CD4-positive, CD25-positive, alpha-beta regulatory T cell (primary cell): ENCODE results near the gene BOLA3. TPM values are rescaled to one million over a fixed set of nuclear protein-coding genes. Genes with fewer than 3 reads are reported as not detected.

Experiments used
- ATAC-seq, 2 donors: fragments of 150-1000 bp; cut with Tn5 transposase; one replicate each; pipeline ENCODE4 v1.10.0; 2021; ENCODE audit warnings: low read depth in 2 of 2, moderate number of reproducible peaks in 2 of 2, moderate library complexity in 1 of 2
- DNase-seq, 3 donors: peaks; one replicate each; pipeline versions ENCODE4 v3.0.0 to v3.0.0-alpha.2; 2012 to 2022; ENCODE audit warnings: mixed read lengths in 1 of 3
- H3K27ac ChIP-seq: one replicate; pipeline ENCODE4 v1.7.0; 2013; ENCODE audit warnings: mild to moderate bottlenecking, low read length; ENCODE audit not compliant: insufficient read depth, poor library complexity, severe bottlenecking
- H3K27me3 ChIP-seq: one replicate; pipeline ENCODE4 v1.7.0; 2013; ENCODE audit warnings: low read length; ENCODE audit not compliant: control insufficient read depth, insufficient read depth
- H3K36me3 ChIP-seq: one replicate; pipeline ENCODE4 v1.7.0; 2013; ENCODE audit warnings: mild to moderate bottlenecking, low read length, moderate library complexity; ENCODE audit not compliant: control insufficient read depth, insufficient read depth
- H3K4me1 ChIP-seq: 2 replicates; pipeline ENCODE4 v1.7.0; 2013; ENCODE audit warnings: mild to moderate bottlenecking, low read length; ENCODE audit not compliant: insufficient read depth, control insufficient read depth, poor library complexity, severe bottlenecking
- H3K4me3 ChIP-seq: one replicate; pipeline ENCODE4 v1.7.0; 2013; ENCODE audit warnings: low read depth, mild to moderate bottlenecking, low read length, moderate library complexity
- H3K9me3 ChIP-seq, 2 experiments: 1 replicate in 1 of 2; 2 replicates in 1 of 2; pipeline ENCODE4 v1.7.0; 2013; ENCODE audit warnings: low read length in 2 of 2, mild to moderate bottlenecking in 1 of 2, moderate library complexity in 1 of 2; ENCODE audit not compliant: control insufficient read depth in 2 of 2
- H3K27ac Mint-ChIP-seq, 3 donors: one replicate each; pipeline ENCODE4 v1.8.0; 2020 to 2022; ENCODE audit warnings: mild to moderate bottlenecking in 3 of 3, mixed read lengths in 3 of 3, moderate library complexity in 2 of 3
- H3K27me3 Mint-ChIP-seq: one replicate; pipeline ENCODE4 v1.8.0; 2022; ENCODE audit warnings: mild to moderate bottlenecking, mixed read lengths
- H3K36me3 Mint-ChIP-seq: one replicate; pipeline ENCODE4 v1.8.0; 2020; ENCODE audit warnings: mixed read lengths
- H3K4me1 Mint-ChIP-seq, 4 donors: one replicate each; pipeline ENCODE4 v1.8.0; 2020 to 2022; ENCODE audit warnings: mixed read lengths in 4 of 4, mild to moderate bottlenecking in 1 of 4
- H3K4me3 Mint-ChIP-seq, 4 donors: one replicate each; pipeline ENCODE4 v1.8.0; 2020 to 2022; ENCODE audit warnings: mild to moderate bottlenecking in 4 of 4, mixed read lengths in 4 of 4, moderate library complexity in 3 of 4
- H3K9me3 Mint-ChIP-seq, 7 donors: one replicate each; pipeline ENCODE4 v1.8.0; 2020 to 2022; ENCODE audit warnings: mixed read lengths in 7 of 7, mild to moderate bottlenecking in 3 of 7, moderate library complexity in 2 of 7
- polyA plus RNA-seq, 4 donors: library from polyadenylated mRNA; unstranded; fragments of 300-500 nt; fragmentation: Illumina TruSeq; gene quantifications; one replicate each; pipeline ENCODE4 v1.2.3, GENCODE V29; 2021
- total RNA-seq: library from RNA; stranded (reverse); gene quantifications from one replicate; pipeline ENCODE4 v1.2.3, GENCODE V29; 2022

BOLA3 gene
- total and polyA plus RNA-seq, 5 donors from 2014 or later = 12.1 to 76.4 (median 63.0) TPM

DNA sequence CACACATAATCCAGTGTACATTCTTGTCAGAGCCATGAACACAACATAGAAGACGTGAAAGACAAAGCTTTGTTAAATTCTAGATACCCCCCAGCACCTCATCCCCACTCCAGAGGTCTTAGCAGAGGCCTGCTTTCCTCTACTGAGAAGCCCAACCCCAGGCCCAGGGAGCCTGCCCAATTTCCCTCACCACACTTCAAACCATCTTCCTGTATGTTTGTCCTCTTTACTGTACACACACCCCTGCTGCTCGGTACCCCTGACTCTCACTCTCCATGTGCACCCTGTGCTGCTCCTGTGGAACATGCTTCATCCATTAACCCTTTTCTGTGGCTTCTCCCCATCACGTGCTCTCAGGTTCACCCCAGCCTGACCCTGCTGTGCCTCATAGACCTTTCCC is 37.2 kb downstream of the BOLA3 start:
- no peak for DNase-seq
- ATAC-seq = no peak
- Histone ChIP-seq H3K27ac (no peak overlapping the region), H3K4me3 (no peak overlapping the region), H3K36me3 (no peaks in the 10 kb centered on the region), H3K9me3 (no peaks in the 10 kb centered on the region), H3K4me1 (no peaks in the 10 kb centered on the region), H3K27me3 (no peaks in the 10 kb centered on the region)
- H3K9me3 Mint-ChIP-seq = peaks cover 0 to 2% (median 0%) of the 10 kb centered on the region in 7 donors
- no peak overlapping the region for H3K27ac Mint-ChIP-seq
- no peaks in the 10 kb centered on the region for H3K36me3 Mint-ChIP-seq
- H3K27me3 Mint-ChIP-seq = peaks cover 6% of the 10 kb centered on the region
- H3K4me1 Mint-ChIP-seq = no peaks in the 10 kb centered on the region
- H3K4me3 Mint-ChIP-seq = peak overlapping the region in 1 of 4 donors; percentile 48

DNA sequence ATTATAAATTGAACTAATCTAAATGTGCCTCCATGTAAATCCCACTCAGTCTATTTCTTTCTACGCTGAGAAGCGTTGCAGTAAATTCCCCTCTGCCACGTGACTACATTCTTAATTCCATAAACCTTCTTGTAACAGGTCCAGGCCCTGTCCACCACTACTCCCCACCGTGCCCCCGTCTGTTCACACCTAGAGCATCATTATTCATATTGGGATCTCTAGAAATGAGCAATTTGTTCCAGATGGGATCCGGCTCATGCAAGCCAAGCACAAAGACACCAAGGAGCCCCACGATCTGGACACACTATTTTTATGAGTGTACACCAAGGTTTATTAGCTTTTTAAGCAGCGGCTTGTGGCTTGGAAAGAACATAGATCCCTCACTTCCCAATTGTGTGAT is 38.2 kb downstream of the BOLA3 start:
- no peaks in the 10 kb centered on the region for H3K9me3 ChIP-seq
- H3K4me3 ChIP-seq = no peak overlapping the region
- no peaks in the 10 kb centered on the region for H3K27me3 ChIP-seq
- peaks cover 0 to 6% (median 0%) of the 10 kb centered on the region in 4 donors for H3K4me1 Mint-ChIP-seq
- DNase-seq (no peak), ATAC-seq (no peak)
- H3K36me3 ChIP-seq = no peaks in the 10 kb centered on the region
- no peak overlapping the region for H3K27ac ChIP-seq
- no peak overlapping the region for H3K4me3 Mint-ChIP-seq
- peak overlapping the region in 1 of 3 donors; percentile 44 for H3K27ac Mint-ChIP-seq
- no peaks in the 10 kb centered on the region for H3K4me1 ChIP-seq
- H3K27me3 Mint-ChIP-seq = no peaks in the 10 kb centered on the region
- peaks cover 3% of the 10 kb centered on the region for H3K36me3 Mint-ChIP-seq
- H3K9me3 Mint-ChIP-seq = peaks cover 0 to 2% (median 0%) of the 10 kb centered on the region in 7 donors

DNA sequence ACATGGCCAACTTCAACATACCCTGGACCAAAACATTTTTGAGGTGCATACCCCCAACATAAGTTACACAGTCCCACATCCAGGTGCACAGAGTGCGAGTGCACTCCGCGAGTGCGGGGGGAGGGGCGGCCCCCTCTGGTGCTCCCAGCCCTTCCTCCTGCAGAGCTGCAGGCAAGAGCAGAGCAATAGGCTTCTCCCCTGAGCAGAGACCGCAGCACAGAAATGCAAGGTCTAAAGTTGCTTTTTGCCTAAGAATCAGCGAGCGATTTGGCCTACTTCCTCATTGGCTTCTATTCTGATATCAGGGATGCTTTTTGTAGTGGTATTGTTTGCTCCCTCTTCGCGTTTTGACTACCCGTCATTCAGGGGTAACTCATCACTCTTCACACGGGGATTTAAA is 40.6 kb downstream of the BOLA3 start:
- Mint-ChIP-seq H3K27me3 (no peaks in the 10 kb centered on the region), H3K36me3 (peaks cover 8% of the 10 kb centered on the region), H3K27ac (peak overlapping the region in 1 of 3 donors; percentile 69), H3K4me1 (peaks cover 0 to 7% (median 0%) of the 10 kb centered on the region in 4 donors), H3K9me3 (peaks cover 0 to 2% (median 0%) of the 10 kb centered on the region in 7 donors), H3K4me3 (no peak overlapping the region)
- no peaks in the 10 kb centered on the region for H3K4me1 ChIP-seq
- no peak overlapping the region for H3K27ac ChIP-seq
- H3K36me3 ChIP-seq = peaks cover 12% of the 10 kb centered on the region
- H3K27me3 ChIP-seq = no peaks in the 10 kb centered on the region
- H3K4me3 ChIP-seq = no peak overlapping the region
- ATAC-seq (no peak), DNase-seq (no peak)
- H3K9me3 ChIP-seq = no peaks in the 10 kb centered on the region

GRCh38 chr2:74105413-74105812 is 42.3 kb downstream of the BOLA3 start:
- H3K27me3 Mint-ChIP-seq = no peaks in the 10 kb centered on the region
- peaks cover 0 to 7% (median 0%) of the 10 kb centered on the region in 4 donors for H3K4me1 Mint-ChIP-seq
- H3K4me1 ChIP-seq = no peaks in the 10 kb centered on the region

GRCh38 chr2:74104839-74105238 is 42.9 kb downstream of the BOLA3 start:
- H3K4me3 ChIP-seq = no peak overlapping the region
- ATAC-seq (no peak), DNase-seq (peak in 2 of 3 donors; percentile 12 to 34)
- no peak overlapping the region for H3K27ac ChIP-seq
- no peaks in the 10 kb centered on the region for H3K9me3 Mint-ChIP-seq
- H3K4me1 Mint-ChIP-seq = peaks cover 0 to 7% (median 0%) of the 10 kb centered on the region in 4 donors
- H3K4me3 Mint-ChIP-seq = no peak overlapping the region
- H3K27me3 ChIP-seq = no peaks in the 10 kb centered on the region
- no peaks in the 10 kb centered on the region for H3K9me3 ChIP-seq
- no peaks in the 10 kb centered on the region for H3K27me3 Mint-ChIP-seq
- H3K36me3 ChIP-seq = peaks cover 33% of the 10 kb centered on the region
- peaks cover 13% of the 10 kb centered on the region for H3K36me3 Mint-ChIP-seq
- H3K27ac Mint-ChIP-seq = no peak overlapping the region
- H3K4me1 ChIP-seq = no peaks in the 10 kb centered on the region

More at GRCh38 chr2:74105413-74105812, 42.3 kb downstream of the BOLA3 start:
- no peaks in the 10 kb centered on the region for H3K27me3 ChIP-seq
- no peak overlapping the region for H3K27ac Mint-ChIP-seq
- H3K4me3 ChIP-seq = no peak overlapping the region
- DNase-seq (no peak), ATAC-seq (no peak)
- H3K27ac ChIP-seq = no peak overlapping the region
- H3K36me3 Mint-ChIP-seq = peaks cover 11% of the 10 kb centered on the region
- no peaks in the 10 kb centered on the region for H3K9me3 Mint-ChIP-seq
- no peaks in the 10 kb centered on the region for H3K9me3 ChIP-seq
- H3K4me3 Mint-ChIP-seq = no peak overlapping the region
- peaks cover 27% of the 10 kb centered on the region for H3K36me3 ChIP-seq

DNA sequence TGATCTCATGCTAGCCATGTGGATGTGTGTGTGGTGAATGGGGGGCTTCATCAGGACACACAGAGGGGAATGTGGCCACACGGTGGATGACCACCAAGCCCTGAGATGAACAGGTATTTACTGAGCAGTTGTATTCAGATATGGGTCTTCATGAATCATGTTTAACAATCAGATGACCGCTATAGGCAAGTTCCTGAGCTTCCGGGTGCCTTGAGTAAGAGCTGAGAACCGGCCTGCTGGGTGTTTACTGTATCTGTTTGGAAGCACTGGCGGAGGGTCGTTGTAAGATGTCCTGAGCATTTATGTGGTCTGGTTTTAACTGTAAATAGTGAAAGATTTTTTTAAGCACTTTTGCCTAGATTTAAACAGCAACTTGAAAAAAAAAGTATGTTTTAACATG is 43.9 kb downstream of the BOLA3 start:
- no peaks in the 10 kb centered on the region for H3K27me3 Mint-ChIP-seq
- no peak overlapping the region for H3K4me3 ChIP-seq
- H3K27ac Mint-ChIP-seq = no peak overlapping the region
- DNase-seq (no peak), ATAC-seq (no peak)
- H3K4me1 ChIP-seq = no peaks in the 10 kb centered on the region
- H3K9me3 ChIP-seq = no peaks in the 10 kb centered on the region
- no peak overlapping the region for H3K4me3 Mint-ChIP-seq
- H3K9me3 Mint-ChIP-seq = no peaks in the 10 kb centered on the region
- H3K36me3 ChIP-seq = peaks cover 42% of the 10 kb centered on the region
- peaks cover 19% of the 10 kb centered on the region for H3K36me3 Mint-ChIP-seq
- no peaks in the 10 kb centered on the region for H3K27me3 ChIP-seq
- H3K27ac ChIP-seq = no peak overlapping the region
- peaks cover 0 to 7% (median 0%) of the 10 kb centered on the region in 4 donors for H3K4me1 Mint-ChIP-seq

- DNase-seq (no peak), ATAC-seq (no peak)
- Mint-ChIP-seq H3K4me3 (no peak overlapping the region), H3K4me1 (peaks cover 0 to 7% (median 0%) of the 10 kb centered on the region in 4 donors), H3K36me3 (peaks cover 22% of the 10 kb centered on the region), H3K27me3 (no peaks in the 10 kb centered on the region), H3K9me3 (no peaks in the 10 kb centered on the region), H3K27ac (no peak overlapping the region)
- Histone ChIP-seq H3K9me3 (no peaks in the 10 kb centered on the region), H3K27me3 (no peaks in the 10 kb centered on the region), H3K4me3 (no peak overlapping the region), H3K36me3 (peaks cover 47% of the 10 kb centered on the region), H3K27ac (no peak overlapping the region), H3K4me1 (no peaks in the 10 kb centered on the region)
These were observed 45.2 kb downstream of the BOLA3 start for GRCh38 chr2:74102516-74102915.

GRCh38 chr2:74101574-74102300 is 46.0 kb downstream of the BOLA3 start:
- no peaks in the 10 kb centered on the region for H3K9me3 Mint-ChIP-seq
- no peaks in the 10 kb centered on the region for H3K9me3 ChIP-seq
- H3K36me3 Mint-ChIP-seq = peaks cover 26% of the 10 kb centered on the region

More at GRCh38 chr2:74101574-74102300, 46.0 kb downstream of the BOLA3 start:
- peaks cover 49% of the 10 kb centered on the region for H3K36me3 ChIP-seq
- Mint-ChIP-seq H3K27me3 (no peaks in the 10 kb centered on the region), H3K4me1 (peaks cover 0 to 7% (median 1%) of the 10 kb centered on the region in 4 donors), H3K27ac (no peak overlapping the region), H3K4me3 (no peak overlapping the region)
- H3K4me1 ChIP-seq = no peaks in the 10 kb centered on the region
- no peak overlapping the region for H3K27ac ChIP-seq
- DNase-seq = no peak
- H3K27me3 ChIP-seq = no peaks in the 10 kb centered on the region
- no peak for ATAC-seq
- H3K4me3 ChIP-seq = no peak overlapping the region
